Activated CD8-positive, alpha-beta memory T cell treated with anti-CD3 and anti-CD28 coated beads, Interleukin-2, amount 50 U/mL, for 24 hours (primary cell): ENCODE measurements around the gene ANKRD7.
"Not testable (repeated sequence)": the region's sequence is repeated elsewhere in the genome, so short reads cannot be mapped to it uniquely, and the experiment has no call there.

Experiments
- DNase-seq: peaks from one replicate; pipeline ENCODE4 v3.0.0-alpha.2; 2020; ENCODE audit errors: extremely low read depth

Gene ANKRD7

GRCh38 chr7:118233799-118234198, 9.3 kb downstream of the ANKRD7 start:
- DNase-seq: no peak

DNA sequence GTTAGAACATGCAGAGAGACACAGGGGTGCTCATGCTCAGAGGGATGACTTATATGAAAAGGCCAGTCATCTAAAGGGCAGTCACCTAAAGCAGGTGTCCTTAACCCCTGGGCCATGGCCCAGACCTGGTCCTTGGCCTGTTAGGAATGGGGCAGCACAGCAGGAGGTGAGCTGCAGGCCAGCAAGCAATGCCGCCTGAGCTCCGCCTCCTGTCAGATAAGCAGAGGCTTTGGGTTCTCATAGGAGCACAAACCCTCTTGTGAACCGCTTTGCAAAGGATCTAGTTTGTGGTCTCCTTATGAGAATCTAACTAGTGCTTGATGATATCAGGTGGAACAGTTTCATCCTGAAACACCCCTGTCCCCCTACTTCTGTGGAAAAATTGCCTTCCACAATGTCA, 14.5 kb downstream of the ANKRD7 start:
- no peak for DNase-seq

DNA sequence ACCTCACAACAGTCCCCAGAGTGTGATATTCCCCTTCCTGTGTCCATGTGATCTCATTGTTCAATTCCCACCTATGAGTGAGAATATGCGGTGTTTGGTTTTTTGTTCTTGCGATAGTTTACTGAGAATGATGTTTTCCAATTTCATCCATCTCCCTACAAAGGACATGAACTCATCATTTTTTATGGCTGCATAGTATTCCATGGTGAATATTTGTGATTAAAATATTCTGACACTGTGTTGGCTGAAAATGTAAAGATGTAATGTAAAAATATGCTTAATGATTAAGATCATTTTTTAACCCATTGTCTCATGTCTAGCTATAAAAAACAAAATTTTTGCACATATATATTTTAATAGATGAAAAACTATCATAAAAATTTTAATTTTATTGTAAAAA, 15.8 kb downstream of the ANKRD7 start:
- not testable (repeated sequence) for DNase-seq

DNA sequence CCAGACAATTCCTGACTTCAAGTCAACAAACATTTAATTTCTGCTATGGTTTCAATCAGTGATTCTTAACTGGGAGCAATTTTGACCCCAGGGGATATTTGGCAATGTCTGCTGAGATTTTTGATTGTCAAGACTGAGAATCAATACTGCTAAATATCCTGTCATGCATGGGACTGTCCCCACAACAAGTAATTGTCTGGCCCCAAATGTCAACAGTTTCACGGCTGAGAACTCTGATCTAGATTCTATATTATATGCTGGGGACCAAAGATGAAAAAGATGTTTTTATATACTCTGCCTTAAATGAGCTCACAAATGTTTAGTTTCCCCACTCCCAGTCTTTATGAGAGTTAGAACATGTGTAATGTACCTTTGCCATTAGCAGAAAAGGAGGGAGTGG, 19.2 kb downstream of the ANKRD7 start:
- no peak for DNase-seq

DNA sequence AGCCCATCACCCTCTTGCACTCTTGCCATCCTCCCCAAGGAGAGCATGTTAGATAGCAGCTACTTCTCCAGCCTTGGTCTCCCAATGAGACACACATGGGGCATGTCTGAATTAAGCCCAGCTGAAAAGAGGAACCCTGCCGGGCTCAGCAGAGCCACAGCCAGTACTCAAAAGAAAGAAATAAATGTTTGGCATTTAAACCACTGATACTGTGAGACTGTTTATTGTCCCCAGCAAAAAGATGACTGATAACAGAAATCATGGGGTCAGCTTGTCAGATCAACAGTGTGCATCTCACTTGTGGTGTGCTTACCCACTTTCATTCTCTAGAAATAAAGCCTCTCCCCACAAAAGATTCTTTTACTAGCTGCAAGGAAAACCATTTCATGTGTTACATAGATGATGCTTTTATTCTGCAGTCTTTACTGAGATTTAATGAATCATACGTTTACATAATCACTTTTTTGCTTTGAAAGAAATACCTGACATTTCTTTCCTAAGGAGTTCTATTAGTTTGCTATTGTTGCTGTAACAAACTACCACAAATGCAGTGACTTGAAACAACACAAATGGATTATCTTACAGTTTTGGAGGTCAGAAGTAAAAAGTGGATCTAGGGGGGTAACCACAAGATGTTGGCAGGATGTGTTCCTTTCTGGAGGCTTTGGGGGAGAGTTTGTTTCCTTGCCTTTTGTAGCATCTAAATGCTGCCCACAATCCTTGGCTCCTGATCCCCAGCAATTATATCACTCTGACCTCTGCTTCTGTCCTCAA, 20.9 kb downstream of the ANKRD7 start:
- no peak for DNase-seq

DNA sequence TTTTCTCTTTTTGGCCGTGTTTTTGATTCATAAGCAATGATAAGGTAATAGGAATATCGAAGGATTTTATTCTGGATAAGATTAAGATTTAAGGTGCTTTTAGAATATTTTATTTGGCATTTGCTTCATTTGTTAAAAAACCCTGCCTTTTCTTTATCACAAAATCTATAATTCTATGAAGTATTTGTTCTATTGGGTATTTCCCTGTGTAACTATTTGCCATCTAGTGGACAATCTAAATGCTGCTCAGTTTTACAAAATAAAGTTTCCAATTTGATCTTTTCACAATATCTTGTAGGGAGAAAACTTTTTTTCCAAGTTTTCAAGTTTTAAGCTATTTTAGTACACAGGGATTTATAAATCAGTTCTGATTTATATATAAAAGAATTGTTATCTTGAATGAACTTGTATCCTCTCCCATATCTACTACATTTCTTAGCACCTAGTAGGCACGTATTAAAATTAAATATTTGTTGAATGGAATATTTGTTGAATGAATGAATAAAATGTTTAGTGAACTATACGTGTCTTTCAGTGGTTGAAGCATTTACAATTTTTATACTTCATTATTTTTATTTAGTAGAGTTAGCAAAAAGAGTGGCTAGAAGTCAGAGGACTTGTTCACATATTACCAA, 26.5 kb downstream of the ANKRD7 start:
- no peak for DNase-seq

- DNase-seq: no peak
Observed at GRCh38 chr7:118252087-118252486, 27.6 kb downstream of the ANKRD7 start.

DNA sequence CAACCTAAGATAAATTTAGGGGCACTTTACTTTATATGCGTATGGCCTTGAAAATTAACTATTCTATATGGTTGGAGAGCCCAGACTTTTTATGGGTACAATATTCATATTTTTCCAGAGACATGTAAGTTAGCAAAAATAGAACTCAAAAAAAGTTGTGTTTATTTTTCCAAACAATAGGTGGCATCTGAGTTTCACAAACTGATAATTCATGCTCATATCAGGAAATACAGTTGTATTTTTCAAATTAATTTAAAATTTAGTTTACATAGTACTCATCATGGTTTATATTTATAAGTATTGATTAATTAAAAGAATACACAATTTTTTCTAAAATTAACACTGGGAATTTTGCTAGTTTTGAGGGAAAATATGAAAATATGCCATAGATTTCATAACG, 34.6 kb downstream of the ANKRD7 start:
- no peak for DNase-seq

DNA sequence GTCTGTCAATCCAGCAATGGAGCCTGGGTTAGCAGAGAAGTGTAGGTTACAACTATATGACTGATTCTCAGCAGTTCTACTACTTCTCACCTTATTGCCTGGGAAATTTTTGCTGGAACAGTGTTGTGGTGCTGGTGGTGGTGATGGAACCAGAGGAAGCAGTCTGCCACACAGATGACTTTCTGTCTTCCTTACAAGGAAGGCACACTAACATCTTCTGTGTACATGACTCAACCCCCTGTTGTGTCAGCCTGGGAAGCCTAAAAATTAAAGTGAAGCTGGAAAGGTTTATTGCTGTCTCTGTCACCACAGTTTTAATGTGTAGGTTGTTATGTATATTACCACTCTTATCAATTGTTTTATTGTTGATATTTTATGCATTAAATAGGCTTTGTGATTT, 40.3 kb downstream of the ANKRD7 start:
- no peak for DNase-seq

DNA sequence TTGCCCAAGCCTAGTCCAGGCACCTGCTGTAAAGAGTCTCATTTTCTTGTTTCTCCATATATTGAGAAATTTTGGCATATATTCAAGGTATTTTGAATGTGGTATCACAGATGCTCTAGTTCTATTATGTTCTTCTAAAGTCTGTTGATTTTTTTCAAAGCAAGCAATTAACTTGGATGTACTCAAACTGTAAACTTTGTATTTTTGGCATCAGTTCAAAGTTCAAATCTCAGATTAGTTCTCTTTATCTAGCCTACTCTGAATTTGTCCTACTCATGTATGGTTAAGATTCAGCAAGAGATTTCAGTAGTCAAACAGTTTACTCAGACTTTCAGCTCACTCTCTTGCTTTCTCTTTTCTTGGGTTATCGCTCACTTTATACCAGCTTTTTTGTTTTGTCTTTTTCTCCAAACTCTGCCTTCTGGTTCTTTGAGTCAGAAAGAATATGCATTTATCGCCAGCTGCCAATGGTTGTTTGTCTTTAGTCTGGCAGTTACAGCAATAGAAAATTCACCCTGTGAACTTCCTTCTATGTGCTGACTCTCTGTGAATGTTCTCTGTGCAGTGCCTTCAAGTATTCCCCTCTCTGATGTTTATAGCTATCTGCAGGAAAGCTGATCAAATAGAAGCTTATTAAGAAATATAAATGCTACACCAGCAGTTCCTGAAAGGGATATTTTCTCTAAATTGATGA, 56.0 kb downstream of the ANKRD7 start:
- DNase-seq: no peak

DNA sequence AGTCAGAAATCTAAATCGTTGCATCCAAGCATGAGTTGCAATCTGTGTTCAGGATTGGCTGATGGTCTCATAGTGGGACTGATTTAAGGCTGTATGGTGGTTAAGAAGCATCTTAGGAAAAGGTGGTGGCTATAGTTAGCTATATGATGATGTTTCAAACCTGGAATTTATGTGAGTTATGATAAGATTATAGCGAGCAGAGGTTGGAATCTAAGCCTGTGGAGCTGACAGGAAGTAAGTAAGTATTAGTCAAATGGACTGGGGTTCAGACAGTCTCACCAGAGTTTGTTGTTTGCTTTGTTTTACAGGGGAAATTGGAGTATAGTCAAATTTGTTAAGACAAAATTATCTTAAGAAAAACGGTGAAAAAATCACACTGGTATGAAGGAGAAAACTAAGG, 56.7 kb downstream of the ANKRD7 start:
- DNase-seq: no peak

GRCh38 chr7:118285358-118285757, 60.9 kb downstream of the ANKRD7 start:
- no peak for DNase-seq

DNA sequence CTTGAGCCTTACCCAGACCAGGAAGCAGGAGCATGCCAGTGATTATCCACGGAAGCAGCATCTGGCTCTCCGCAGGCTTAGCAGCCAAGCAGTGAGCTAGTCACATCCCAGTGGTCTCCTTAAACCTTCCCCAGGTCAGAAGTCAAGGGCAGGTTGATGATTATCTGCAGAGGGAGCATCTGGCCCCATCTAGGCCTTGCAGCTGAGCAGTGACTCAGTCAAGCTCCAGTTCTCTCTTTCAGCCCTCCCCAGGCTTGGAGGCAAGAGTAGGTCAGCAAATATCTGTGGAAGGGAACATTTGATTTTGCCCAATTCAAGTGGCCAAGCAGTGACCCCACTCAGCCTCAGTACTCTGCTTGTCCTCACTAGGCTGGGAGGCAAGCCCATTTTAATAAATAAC, 61.6 kb downstream of the ANKRD7 start:
- DNase-seq: no peak

GRCh38 chr7:118288098-118288497, 63.6 kb downstream of the ANKRD7 start:
- no peak for DNase-seq

DNA sequence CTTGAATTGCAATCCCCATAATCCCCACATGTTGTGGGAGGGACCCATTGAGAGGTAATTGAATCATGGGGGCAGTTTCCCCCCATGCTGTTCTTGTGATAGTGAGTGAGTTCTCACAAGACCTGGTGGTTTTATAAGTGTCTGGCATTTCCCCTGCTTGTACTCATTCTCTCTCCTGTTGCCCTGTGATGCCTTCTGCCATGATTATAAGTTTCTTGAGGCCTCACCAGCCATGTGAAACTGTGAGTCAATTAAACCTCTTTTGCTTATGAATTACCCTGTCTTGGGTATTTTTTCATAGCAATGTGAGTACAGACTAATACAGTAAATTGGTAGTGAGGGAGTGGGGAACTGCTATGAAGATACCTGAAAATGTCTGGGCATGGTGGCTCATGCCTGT, 65.0 kb downstream of the ANKRD7 start:
- DNase-seq: no peak
